Activated T-helper 17 cell treated with anti-CD3 and anti-CD28 coated beads, Interleukin-2, amount 50 U/mL, for 72 hours (primary cell): ENCODE results near the gene MXI1. TPM values are rescaled to one million over a fixed set of nuclear protein-coding genes. Genes with fewer than 3 reads are reported as not detected.

ENCODE experiments used
- ATAC-seq: fragments of 150-1000 bp; cut with Tn5 transposase; replicated peaks from 2 replicates; pipeline ENCODE4 v1.10.0; 2021; ENCODE audit warnings: mild to moderate bottlenecking, moderate library complexity
- H3K27ac Mint-ChIP-seq: one replicate; pipeline ENCODE4 v1.8.0; 2022; ENCODE audit warnings: mixed read lengths
- H3K27me3 Mint-ChIP-seq: one replicate; pipeline ENCODE4 v1.8.0; 2022; ENCODE audit warnings: mixed read lengths
- H3K36me3 Mint-ChIP-seq: one replicate; pipeline ENCODE4 v1.8.0; 2022; ENCODE audit warnings: low read depth, mild to moderate bottlenecking, mixed read lengths
- H3K4me1 Mint-ChIP-seq: one replicate; pipeline ENCODE4 v1.8.0; 2022; ENCODE audit warnings: mixed read lengths
- H3K4me3 Mint-ChIP-seq: one replicate; pipeline ENCODE4 v1.8.0; 2022; ENCODE audit warnings: mild to moderate bottlenecking, mixed read lengths
- H3K9me3 Mint-ChIP-seq: one replicate; pipeline ENCODE4 v1.8.0; 2022; ENCODE audit warnings: mixed read lengths
- total RNA-seq, 2 donors: library from RNA; stranded (reverse); gene quantifications; one replicate each; pipeline ENCODE4 v1.2.3, GENCODE V29; 2022

Gene MXI1
- total RNA-seq, 2 donors from 2014 or later = 32.5 to 130 TPM

- Mint-ChIP-seq H3K27ac (no peak overlapping the region), H3K9me3 (no peaks in the 10 kb centered on the region), H3K36me3 (peaks cover 24% of the 10 kb centered on the region), H3K4me1 (peaks cover 20% of the 10 kb centered on the region), H3K27me3 (no peaks in the 10 kb centered on the region), H3K4me3 (no peak overlapping the region)
- ATAC-seq = no peak
These were observed 100.4 kb downstream of the MXI1 start for GRCh38 chr10:110307805-110308204.

DNA sequence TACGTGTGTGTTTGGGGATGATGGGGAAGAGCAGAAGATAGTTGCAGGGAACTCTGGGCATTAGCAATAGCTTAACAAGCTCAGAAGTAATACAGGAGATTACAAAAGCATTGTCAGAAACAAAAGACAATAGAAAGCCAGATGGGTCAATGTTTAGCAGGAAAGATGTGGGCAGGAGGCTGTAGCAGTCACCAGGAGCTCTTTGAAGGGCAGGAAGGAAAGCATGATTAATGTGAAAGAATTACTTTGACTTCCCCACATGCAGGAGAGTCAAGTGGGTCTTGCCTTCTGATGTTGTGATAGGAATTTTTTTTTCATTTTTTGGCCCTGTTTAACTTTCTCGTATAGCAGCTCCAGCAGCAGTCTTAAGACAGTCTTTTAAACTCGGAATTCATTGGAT is 103.3 kb downstream of the MXI1 start:
- peaks cover 14% of the 10 kb centered on the region for H3K4me1 Mint-ChIP-seq
- H3K36me3 Mint-ChIP-seq = no peaks in the 10 kb centered on the region
- peak overlapping the region; percentile 7 for H3K4me3 Mint-ChIP-seq
- no peaks in the 10 kb centered on the region for H3K9me3 Mint-ChIP-seq
- peak; percentile 53 for ATAC-seq
- no peaks in the 10 kb centered on the region for H3K27me3 Mint-ChIP-seq
- no peak overlapping the region for H3K27ac Mint-ChIP-seq

GRCh38 chr10:110311357-110311949 is 104.0 kb downstream of the MXI1 start:
- H3K27ac Mint-ChIP-seq = no peak overlapping the region

DNA sequence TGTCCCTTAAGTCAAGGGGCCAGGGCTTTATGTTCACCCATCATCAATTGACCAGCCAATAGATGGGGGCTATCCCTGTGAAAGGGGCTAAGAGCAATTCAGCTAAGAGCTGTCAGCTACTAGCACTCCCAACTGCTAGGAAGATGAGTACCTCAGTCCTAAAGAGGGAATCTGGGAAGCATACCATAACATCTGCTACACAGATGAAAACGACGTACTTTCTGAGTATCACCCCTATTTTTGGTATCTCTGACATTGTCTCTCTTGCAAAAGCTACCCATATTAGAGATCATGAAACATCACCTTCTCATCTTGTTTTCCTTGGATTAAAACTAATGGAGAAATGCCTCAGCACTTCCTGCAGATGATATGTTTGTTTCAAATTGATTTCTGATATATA is 104.8 kb downstream of the MXI1 start:
- Mint-ChIP-seq H3K4me1 (peaks cover 8% of the 10 kb centered on the region), H3K4me3 (no peak overlapping the region), H3K36me3 (no peaks in the 10 kb centered on the region), H3K27me3 (no peaks in the 10 kb centered on the region), H3K27ac (no peak overlapping the region), H3K9me3 (no peaks in the 10 kb centered on the region)
- ATAC-seq = no peak

More at GRCh38 chr10:110311357-110311949, 104.0 kb downstream of the MXI1 start:
- no peaks in the 10 kb centered on the region for H3K36me3 Mint-ChIP-seq
- peak; percentile 71 for ATAC-seq
- no peaks in the 10 kb centered on the region for H3K9me3 Mint-ChIP-seq
- H3K27me3 Mint-ChIP-seq = no peaks in the 10 kb centered on the region
- H3K4me3 Mint-ChIP-seq = peak overlapping the region; percentile 7
- H3K4me1 Mint-ChIP-seq = peaks cover 8% of the 10 kb centered on the region

DNA sequence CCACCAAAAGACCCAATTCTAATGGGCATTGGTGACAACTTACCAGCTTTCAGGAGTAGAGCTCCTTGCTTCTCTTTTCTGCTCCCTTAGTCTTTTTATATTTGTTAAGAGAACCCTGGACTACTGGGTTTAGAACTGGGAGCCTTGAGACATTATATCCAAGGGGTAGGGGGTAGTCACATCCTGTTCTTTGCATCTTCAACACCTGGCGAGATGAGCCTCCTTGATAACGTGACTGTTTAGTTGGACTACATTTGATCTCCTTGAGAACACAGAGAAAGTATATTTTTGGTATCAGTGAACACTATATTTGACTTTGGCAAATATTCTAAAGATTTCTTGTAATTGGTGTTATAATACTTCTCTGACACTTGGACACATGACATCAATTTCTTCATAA is 106.3 kb downstream of the MXI1 start:
- Mint-ChIP-seq H3K4me3 (no peak overlapping the region), H3K9me3 (no peaks in the 10 kb centered on the region), H3K36me3 (no peaks in the 10 kb centered on the region), H3K27me3 (peaks cover under 1% of the 10 kb centered on the region), H3K4me1 (peaks cover 10% of the 10 kb centered on the region), H3K27ac (no peak overlapping the region)
- ATAC-seq = no peak

DNA sequence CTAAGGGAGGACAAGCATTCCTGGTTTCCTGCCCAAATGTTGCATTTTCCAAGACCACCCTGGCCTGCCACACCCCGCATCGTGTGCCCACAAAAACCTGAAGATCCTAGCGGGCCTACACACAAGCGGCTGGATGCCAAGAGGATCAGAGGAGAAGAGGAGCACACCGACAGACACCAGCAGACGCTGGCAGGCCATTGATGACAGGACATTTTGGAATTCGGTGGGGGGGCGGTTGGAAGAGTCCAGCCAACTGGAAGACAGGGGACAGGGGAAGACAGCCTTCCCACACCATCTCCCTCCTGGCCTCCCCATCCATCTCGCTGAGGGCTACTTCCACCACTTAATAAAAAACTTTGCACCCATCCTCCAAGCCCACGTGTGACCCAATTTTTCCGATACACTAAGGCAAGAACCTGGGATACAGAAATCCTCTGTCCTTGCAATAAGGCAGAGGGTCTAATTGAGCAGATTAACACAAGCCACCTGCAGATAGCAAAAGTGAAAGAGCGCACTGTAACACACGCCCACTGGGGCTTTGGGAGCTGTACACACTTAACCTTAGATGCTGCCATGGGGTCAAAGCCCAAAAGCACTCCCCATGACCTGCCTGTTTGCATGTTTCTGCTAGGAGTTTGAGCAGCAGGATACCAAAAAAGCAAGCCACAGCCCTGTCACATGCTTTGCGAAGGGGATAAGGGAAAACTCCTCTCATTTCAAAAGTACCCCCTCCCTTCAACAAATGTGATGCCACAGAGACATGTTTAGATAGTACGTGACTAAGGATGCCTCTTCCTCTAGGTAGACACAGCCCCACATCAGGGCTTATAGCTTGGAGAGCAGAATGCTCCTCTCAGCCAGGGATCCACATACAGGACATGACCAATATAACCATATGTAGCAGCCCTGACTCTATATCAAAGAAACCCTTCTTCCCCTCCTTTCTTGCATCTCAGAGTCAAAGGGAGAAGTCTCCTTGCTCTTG is 110.8 kb downstream of the MXI1 start:
- peak; percentile 65 for ATAC-seq
- Mint-ChIP-seq H3K36me3 (no peaks in the 10 kb centered on the region), H3K4me3 (no peak overlapping the region)

GRCh38 chr10:110321869-110322620 is 114.6 kb downstream of the MXI1 start:
- H3K36me3 Mint-ChIP-seq = no peaks in the 10 kb centered on the region
- peaks cover 7% of the 10 kb centered on the region for H3K27me3 Mint-ChIP-seq
- no peak overlapping the region for H3K27ac Mint-ChIP-seq
- H3K4me1 Mint-ChIP-seq = peaks cover 30% of the 10 kb centered on the region
- no peak overlapping the region for H3K4me3 Mint-ChIP-seq
- no peak for ATAC-seq
- peaks cover 5% of the 10 kb centered on the region for H3K9me3 Mint-ChIP-seq

More for the DNA sequence above, 110.8 kb downstream of the MXI1 start:
- Mint-ChIP-seq H3K4me1 (peaks cover 10% of the 10 kb centered on the region), H3K27ac (no peak overlapping the region), H3K27me3 (peaks cover 4% of the 10 kb centered on the region), H3K9me3 (peaks cover 5% of the 10 kb centered on the region)

- Mint-ChIP-seq H3K4me1 (peaks cover 34% of the 10 kb centered on the region), H3K27me3 (peaks cover 7% of the 10 kb centered on the region), H3K9me3 (peaks cover 5% of the 10 kb centered on the region), H3K36me3 (no peaks in the 10 kb centered on the region), H3K27ac (peak overlapping the region; percentile 95), H3K4me3 (peak overlapping the region; percentile 62)
- no peak for ATAC-seq
These were observed 116.1 kb downstream of the MXI1 start for GRCh38 chr10:110323503-110323902.

DNA sequence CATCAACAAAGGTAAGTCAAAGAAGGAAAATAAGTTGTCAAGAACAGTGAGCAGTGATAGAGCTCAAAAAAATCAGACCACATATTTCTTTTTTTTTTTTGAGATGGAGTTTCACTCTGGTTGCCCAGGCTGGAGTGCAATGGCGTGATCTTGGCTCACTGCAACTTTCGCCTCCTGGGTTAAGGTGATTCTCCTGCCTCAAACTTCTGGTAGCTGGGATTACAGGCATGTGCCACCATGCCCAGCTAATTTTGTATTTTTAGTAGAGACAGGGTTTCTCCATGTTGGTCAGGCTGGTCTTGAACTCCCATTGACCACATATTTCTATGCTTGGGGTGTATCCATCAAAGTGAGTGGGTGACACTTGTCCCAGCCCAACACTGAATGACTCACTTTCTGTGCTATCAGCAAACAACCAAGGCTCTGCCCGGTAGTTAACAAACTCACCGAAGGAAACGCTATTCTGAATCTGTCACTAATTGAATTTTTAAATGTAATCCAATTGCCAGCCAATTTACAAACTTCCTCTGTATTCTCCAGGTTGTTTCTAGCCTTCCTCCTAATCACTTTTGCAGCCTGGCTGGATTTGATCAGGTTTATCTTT is 116.9 kb downstream of the MXI1 start:
- Mint-ChIP-seq H3K4me1 (peaks cover 31% of the 10 kb centered on the region), H3K36me3 (no peaks in the 10 kb centered on the region), H3K27me3 (peaks cover 3% of the 10 kb centered on the region), H3K9me3 (peaks cover 5% of the 10 kb centered on the region), H3K27ac (peak overlapping the region; percentile 95), H3K4me3 (peak overlapping the region; percentile 62)
- ATAC-seq = peak; percentile 72

DNA sequence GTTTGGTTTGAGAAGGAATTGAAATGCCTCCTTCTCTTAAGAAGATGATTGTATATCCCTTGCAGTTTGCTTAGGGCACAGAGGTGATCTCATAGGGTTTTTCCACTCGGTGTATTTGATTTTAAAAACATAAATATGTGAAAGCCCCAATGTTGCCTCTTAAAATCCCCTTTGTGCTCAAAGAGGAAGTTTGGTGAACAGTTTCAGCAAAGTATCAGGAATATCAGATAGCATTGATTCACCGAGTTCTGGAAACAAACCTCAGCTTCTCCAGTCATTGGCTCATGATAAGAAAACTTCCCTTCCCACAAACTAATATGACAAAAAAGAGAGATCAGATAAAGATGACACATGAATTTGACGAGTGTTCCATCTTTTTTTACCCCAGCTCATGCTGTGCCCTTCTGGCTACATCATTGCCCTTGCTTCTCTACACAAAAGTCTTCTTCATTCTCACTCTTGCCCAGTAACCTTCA is 117.4 kb downstream of the MXI1 start:
- H3K9me3 Mint-ChIP-seq = peaks cover under 1% of the 10 kb centered on the region
- H3K27me3 Mint-ChIP-seq = peaks cover 3% of the 10 kb centered on the region
- H3K27ac Mint-ChIP-seq = peak overlapping the region; percentile 95
- peak overlapping the region; percentile 62 for H3K4me3 Mint-ChIP-seq
- H3K4me1 Mint-ChIP-seq = peaks cover 26% of the 10 kb centered on the region
- ATAC-seq = peak; percentile 80
- no peaks in the 10 kb centered on the region for H3K36me3 Mint-ChIP-seq

DNA sequence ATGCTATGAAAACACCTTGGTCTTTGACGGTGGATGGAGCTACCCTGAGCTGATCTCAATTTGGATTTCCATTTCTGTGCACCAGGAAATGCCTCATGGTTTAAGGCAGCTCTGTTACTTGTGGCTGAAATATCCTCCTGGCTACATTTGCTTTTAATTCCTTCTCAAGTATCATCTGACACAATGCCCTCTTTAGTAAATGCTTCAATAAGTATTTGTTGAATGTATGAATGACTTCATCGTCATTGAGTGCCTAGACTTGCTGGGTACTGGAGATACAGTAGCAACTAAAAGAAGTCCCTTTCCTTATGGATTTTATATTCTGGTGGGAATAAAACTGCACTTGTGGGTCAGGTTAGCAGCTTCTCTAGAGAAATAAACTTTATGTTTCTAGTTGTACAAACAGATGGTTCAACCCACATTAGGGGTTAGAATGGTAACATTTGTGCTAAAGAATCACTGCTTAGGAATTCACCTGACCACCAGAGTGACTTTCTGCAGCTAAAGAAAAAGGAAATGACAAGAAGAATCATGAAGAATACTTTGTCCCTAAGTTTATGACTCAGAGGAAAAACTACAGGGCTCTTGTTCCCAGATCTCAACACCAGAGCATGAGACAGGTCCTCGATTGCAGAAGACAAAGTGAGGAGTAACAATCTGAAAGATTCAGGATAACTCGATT is 119.1 kb downstream of the MXI1 start:
- peaks cover 25% of the 10 kb centered on the region for H3K4me1 Mint-ChIP-seq

GRCh38 chr10:110327262-110327914 is 120.0 kb downstream of the MXI1 start:
- H3K36me3 Mint-ChIP-seq = no peaks in the 10 kb centered on the region
- H3K27ac Mint-ChIP-seq = peak overlapping the region; percentile 95
- H3K4me1 Mint-ChIP-seq = peaks cover 25% of the 10 kb centered on the region
- no peak for ATAC-seq
- peaks cover 9% of the 10 kb centered on the region for H3K9me3 Mint-ChIP-seq
- H3K27me3 Mint-ChIP-seq = peaks cover 3% of the 10 kb centered on the region
- H3K4me3 Mint-ChIP-seq = peak overlapping the region; percentile 62

More for the DNA sequence above, 119.1 kb downstream of the MXI1 start:
- peak; percentile 50 for ATAC-seq
- peaks cover 9% of the 10 kb centered on the region for H3K9me3 Mint-ChIP-seq
- peaks cover 3% of the 10 kb centered on the region for H3K27me3 Mint-ChIP-seq
- H3K27ac Mint-ChIP-seq = peak overlapping the region; percentile 95
- H3K4me3 Mint-ChIP-seq = peak overlapping the region; percentile 62
- H3K36me3 Mint-ChIP-seq = no peaks in the 10 kb centered on the region

DNA sequence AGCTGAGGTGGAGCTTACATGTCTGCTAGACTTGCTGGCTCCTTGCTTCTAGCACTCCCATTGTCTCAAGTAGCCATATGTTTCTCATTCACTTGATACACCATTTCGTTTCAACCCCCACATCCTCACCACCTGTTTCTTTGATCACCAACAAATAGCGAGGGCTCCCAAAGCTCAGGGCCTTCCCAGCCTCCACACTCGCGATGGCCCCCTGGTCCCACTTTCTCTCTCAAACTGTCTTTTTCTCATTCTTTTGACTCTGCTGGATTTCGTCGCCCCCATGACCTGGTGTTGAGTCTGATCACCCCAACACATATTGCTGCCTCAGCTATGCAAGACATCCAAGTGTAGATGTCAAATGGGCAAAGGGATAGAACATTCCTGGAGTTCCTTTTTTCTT is 123.3 kb downstream of the MXI1 start:
- H3K4me1 Mint-ChIP-seq = peaks cover 18% of the 10 kb centered on the region
- peaks cover 9% of the 10 kb centered on the region for H3K9me3 Mint-ChIP-seq
- H3K36me3 Mint-ChIP-seq = no peaks in the 10 kb centered on the region
- no peak overlapping the region for H3K27ac Mint-ChIP-seq
- H3K4me3 Mint-ChIP-seq = no peak overlapping the region
- ATAC-seq = no peak
- H3K27me3 Mint-ChIP-seq = peaks cover 3% of the 10 kb centered on the region
